Osteoblast (primary cell): ENCODE results near the gene ALG1L2. TPM values are rescaled to one million over a fixed set of nuclear protein-coding genes. Genes with fewer than 3 reads are reported as not detected.
"Not testable (repeated sequence)": the region's sequence is repeated elsewhere in the genome, so short reads cannot be mapped to it uniquely, and the experiment has no call there.

ENCODE experiments used
- DNase-seq: peaks from one replicate; pipeline ENCODE4 v3.0.0; 2011; ENCODE audit warnings: low spot score, mixed read lengths; ENCODE audit not compliant: insufficient read length; ENCODE audit errors: missing footprints
- H2AFZ ChIP-seq: 2 replicates; pipeline ENCODE4 v1.6.0; 2011; ENCODE audit warnings: mild to moderate bottlenecking, low read length
- H3K27ac ChIP-seq: 2 replicates; pipeline ENCODE4 v1.5.1; 2011; ENCODE audit warnings: mild to moderate bottlenecking, low read depth, low read length, moderate library complexity
- H3K27me3 ChIP-seq: 2 replicates; pipeline ENCODE4 v1.6.0; 2012; ENCODE audit warnings: mild to moderate bottlenecking, control low read depth, inconsistent platforms, low read length, moderate library complexity; ENCODE audit not compliant: insufficient read depth
- H3K36me3 ChIP-seq: 2 replicates; pipeline ENCODE4 v1.5.1; 2011; ENCODE audit warnings: mild to moderate bottlenecking, low read length, control low read depth, moderate library complexity; ENCODE audit not compliant: insufficient read depth
- H3K4me1 ChIP-seq: 2 replicates; pipeline ENCODE4 v1.5.1; 2011; ENCODE audit warnings: mild to moderate bottlenecking, low read length, control low read depth, moderate library complexity; ENCODE audit not compliant: insufficient read depth
- H3K4me2 ChIP-seq: 2 replicates; pipeline ENCODE4 v1.6.0; 2011; ENCODE audit warnings: mild to moderate bottlenecking, low read length; ENCODE audit not compliant: insufficient read depth
- H3K4me3 ChIP-seq: fragments of 200-600 bp; sonication (generic); 3 replicates; pipeline ENCODE4 v1.5.1; 2012; ENCODE audit warnings: mild to moderate bottlenecking, low read length, inconsistent platforms; ENCODE audit not compliant: insufficient read depth
- H3K79me2 ChIP-seq: 2 replicates; pipeline ENCODE4 v1.6.0; 2012; ENCODE audit warnings: mild to moderate bottlenecking, low read length, control low read depth, inconsistent platforms; ENCODE audit not compliant: insufficient read depth
- H3K9me3 ChIP-seq: 2 replicates; pipeline ENCODE4 v1.5.1; 2011; ENCODE audit warnings: low read depth, low read length, control low read depth
- H4K20me1 ChIP-seq: 2 replicates; pipeline ENCODE4 v1.6.0; 2012; ENCODE audit warnings: mild to moderate bottlenecking, low read length, control low read depth; ENCODE audit not compliant: insufficient read depth
- total RNA-seq: library from RNA; depleted of rRNA; stranded (reverse); fragments of >200 nt; gene quantifications from 2 replicates; pipeline ENCODE4 v1.2.3, GENCODE V29; 2012
- TF ChIP-seq, protein P1 (sequence below): IDR thresholded peaks from 2 replicates; pipeline ENCODE4 v1.5.1; 2011; ENCODE audit warnings: mild to moderate bottlenecking, low read depth, low read length, moderate library complexity; ENCODE audit errors: extremely low read depth

ALG1L2 gene
- total RNA-seq, 1 donor = not detected

DNA sequence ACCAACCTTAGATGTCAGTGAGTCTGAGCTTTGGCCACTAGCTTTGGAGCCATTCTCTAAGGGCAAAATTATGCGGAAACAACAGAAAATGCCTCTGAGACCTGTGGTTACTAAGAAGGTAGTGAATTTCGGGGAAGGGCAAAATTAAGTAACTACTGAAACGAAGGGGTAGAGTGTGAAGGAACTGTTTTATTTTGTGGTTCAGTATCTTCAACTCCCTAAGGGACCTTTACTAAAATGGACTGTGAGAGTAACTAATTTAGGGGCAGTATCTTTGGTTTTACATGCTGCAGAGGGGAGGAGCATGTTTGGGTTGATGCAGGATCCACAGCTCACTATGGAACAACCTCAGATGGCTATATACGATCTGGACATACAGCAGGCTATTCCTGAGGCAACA is 8.0 kb upstream of the ALG1L2 start:
- no peak overlapping the region for H3K4me3 ChIP-seq
- DNase-seq = no peak
- no peak overlapping the region for H2AFZ ChIP-seq
- H3K9me3 ChIP-seq = no peaks in the 10 kb centered on the region
- H3K27me3 ChIP-seq = no peaks in the 10 kb centered on the region
- H3K36me3 ChIP-seq = no peaks in the 10 kb centered on the region
- no peaks in the 10 kb centered on the region for H3K79me2 ChIP-seq
- no peaks in the 10 kb centered on the region for H3K4me1 ChIP-seq
- TF ChIP-seq, protein P1, sequence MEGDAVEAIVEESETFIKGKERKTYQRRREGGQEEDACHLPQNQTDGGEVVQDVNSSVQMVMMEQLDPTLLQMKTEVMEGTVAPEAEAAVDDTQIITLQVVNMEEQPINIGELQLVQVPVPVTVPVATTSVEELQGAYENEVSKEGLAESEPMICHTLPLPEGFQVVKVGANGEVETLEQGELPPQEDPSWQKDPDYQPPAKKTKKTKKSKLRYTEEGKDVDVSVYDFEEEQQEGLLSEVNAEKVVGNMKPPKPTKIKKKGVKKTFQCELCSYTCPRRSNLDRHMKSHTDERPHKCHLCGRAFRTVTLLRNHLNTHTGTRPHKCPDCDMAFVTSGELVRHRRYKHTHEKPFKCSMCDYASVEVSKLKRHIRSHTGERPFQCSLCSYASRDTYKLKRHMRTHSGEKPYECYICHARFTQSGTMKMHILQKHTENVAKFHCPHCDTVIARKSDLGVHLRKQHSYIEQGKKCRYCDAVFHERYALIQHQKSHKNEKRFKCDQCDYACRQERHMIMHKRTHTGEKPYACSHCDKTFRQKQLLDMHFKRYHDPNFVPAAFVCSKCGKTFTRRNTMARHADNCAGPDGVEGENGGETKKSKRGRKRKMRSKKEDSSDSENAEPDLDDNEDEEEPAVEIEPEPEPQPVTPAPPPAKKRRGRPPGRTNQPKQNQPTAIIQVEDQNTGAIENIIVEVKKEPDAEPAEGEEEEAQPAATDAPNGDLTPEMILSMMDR = no peak
- no peak overlapping the region for H3K4me2 ChIP-seq
- H4K20me1 ChIP-seq = no peaks in the 10 kb centered on the region
- H3K27ac ChIP-seq = no peak overlapping the region

DNA sequence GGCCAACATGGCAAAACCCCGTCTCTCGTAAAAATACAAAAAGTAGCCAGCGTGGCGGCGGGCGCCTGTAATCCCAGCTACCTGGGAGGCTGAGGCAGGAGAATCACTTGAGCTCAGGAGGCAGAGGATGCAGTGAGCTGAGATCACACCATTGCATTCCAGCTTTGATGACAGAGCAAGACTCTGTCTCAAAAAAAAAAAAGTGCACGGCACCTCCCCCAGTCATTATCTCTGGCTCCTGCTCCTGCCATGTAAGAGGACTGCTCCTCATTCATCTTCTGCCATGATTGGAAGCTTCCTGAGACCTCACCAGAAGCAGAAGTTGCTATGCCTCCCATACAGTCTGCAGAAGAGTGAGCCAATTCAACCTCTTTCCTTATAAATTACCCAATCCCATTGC is 4.0 kb upstream of the ALG1L2 start:
- H3K9me3 ChIP-seq = no peaks in the 10 kb centered on the region
- no peaks in the 10 kb centered on the region for H4K20me1 ChIP-seq
- H3K27me3 ChIP-seq = no peaks in the 10 kb centered on the region
- TF ChIP-seq, protein P1 = no peak
- H3K4me2 ChIP-seq = no peak overlapping the region
- DNase-seq = no peak
- H3K4me1 ChIP-seq = no peaks in the 10 kb centered on the region
- no peak overlapping the region for H3K4me3 ChIP-seq
- H2AFZ ChIP-seq = no peak overlapping the region
- H3K27ac ChIP-seq = no peak overlapping the region
- no peaks in the 10 kb centered on the region for H3K79me2 ChIP-seq
- H3K36me3 ChIP-seq = no peaks in the 10 kb centered on the region

DNA sequence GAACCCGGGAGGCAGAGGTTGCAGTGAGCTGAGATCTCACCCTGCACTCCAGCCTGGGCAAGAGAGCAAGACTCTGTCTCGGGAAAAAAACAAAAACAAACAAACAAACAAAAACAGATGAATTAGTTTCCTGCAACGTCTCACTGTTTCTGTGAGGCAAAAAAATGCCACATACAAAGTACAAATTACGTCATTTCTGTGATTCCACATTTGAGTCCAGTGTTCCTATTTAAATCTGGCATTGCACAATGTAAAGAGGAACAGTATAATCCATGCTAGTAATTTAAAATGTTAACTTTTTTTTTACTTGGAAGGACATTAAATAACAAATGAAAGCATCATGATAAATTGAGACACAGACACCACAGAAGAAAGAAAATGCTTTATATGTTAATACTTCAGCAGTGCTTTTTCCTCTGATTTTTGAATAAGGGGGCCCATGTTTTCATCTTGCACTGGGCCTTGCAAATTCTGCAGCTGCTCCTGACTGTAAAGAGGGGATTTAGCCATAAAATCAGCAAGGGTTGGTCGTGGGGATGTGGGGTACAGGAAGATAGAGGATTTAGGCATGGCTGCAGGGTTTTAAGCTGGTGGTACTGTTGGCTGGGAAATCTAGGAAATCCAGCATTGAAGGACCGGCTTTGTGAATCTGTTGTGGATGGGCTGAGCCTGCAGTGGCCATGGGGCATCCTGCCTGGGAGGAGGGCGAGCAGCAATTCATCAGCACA is 1.9 kb downstream of the ALG1L2 start:
- H3K36me3 ChIP-seq, H3K27me3 ChIP-seq, DNase-seq, H3K4me2 ChIP-seq, H4K20me1 ChIP-seq, H2AFZ ChIP-seq, H3K4me1 ChIP-seq, H3K79me2 ChIP-seq, H3K9me3 ChIP-seq, H3K27ac ChIP-seq, H3K4me3 ChIP-seq: not testable (repeated sequence)

DNA sequence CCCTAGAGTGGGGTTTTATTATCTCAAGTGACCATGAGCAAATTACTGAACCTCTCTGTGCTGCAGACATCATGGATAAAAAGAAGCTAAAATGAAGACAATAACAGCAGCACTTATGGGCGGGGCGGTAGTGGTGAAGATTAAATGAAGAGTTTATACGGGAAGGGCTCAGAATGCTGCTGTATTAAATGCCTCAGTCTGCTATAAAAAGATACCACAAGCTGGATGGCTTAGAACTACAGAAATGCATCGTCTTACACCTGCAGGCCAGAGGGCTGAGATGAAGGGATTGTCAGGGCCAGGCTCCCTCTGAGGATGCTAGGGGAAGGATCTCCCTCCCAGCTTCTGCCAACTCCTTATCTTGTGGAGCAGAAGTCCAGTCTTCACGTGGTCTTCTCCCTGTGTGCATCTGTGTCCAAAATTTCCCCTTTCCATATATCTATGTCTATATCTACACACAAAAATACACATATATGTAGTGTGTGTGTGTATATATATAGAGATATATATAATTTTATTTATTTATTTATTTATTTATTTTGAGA is 2.9 kb downstream of the ALG1L2 start:
- Histone ChIP-seq H3K36me3 (no peaks in the 10 kb centered on the region), H2AFZ (no peak overlapping the region), H3K4me1 (no peaks in the 10 kb centered on the region), H3K9me3 (no peaks in the 10 kb centered on the region), H4K20me1 (no peaks in the 10 kb centered on the region), H3K27ac (no peak overlapping the region), H3K27me3 (no peaks in the 10 kb centered on the region), H3K4me3 (no peak overlapping the region), H3K4me2 (no peak overlapping the region), H3K79me2 (no peaks in the 10 kb centered on the region)
- no peak for DNase-seq
- TF ChIP-seq, protein P1 = no peak
